HCT116 (cell line): ENCODE measurements around the gene TEX29. TPM values are rescaled to one million over a fixed set of nuclear protein-coding genes. Genes with fewer than 3 reads are reported as not detected.

Experiments used
- ATAC-seq: fragments of 200-7000 bp; cut with Tn5 transposase; 2 replicates; pipeline ENCODE4 v1.9.1; 2020; ENCODE audit warnings: mild to moderate bottlenecking, moderate library complexity
- BruUV-seq: library from RNA; stranded (reverse); fragments of 400-500 nt; replicated peaks from 2 replicates; lab custom pipeline; 2021; lab: Mats Ljungman, UMichigan
- CTCF ChIA-PET: fragments of 300-600 bp; sonication (Branson Sonifier 250); formaldehyde crosslinking; loops from one replicate; lab custom pipeline; 2021; ENCODE audit warnings: antibody characterized with exemption; lab: Charles Lee
- POLR2A ChIA-PET: fragments of 300-600, 350-600 bp; sonication (Branson Sonifier 250); formaldehyde crosslinking; loops from one replicate; lab custom pipeline; 2021; ENCODE audit warnings: antibody characterized with exemption; lab: Charles Lee
- RAD21 ChIA-PET, 2 experiments: fragments of 300-600 bp; sonication (Branson Sonifier 250); formaldehyde crosslinking; loops; one replicate each; lab custom pipeline; 2023; ENCODE audit warnings: low total read pairs in 2 of 2; ENCODE audit not compliant: uncharacterized antibody in 2 of 2, unreplicated experiment in 2 of 2, low non-redundant PET in 1 of 2; lab: Charles Lee
- DNase-seq: peaks from one replicate; pipeline ENCODE4 v3.0.0-alpha.2; 2010; ENCODE audit warnings: low read depth, low spot score
- H2AFZ ChIP-seq: fragments of 200-600 bp; shearing (Covaris generic), sonication (generic); 2 replicates; pipeline ENCODE4 v1.6.1; 2017; ENCODE audit warnings: low read depth, mixed run types, mixed read lengths, antibody characterized with exemption, low read length; ENCODE audit not compliant: poor library complexity, severe bottlenecking
- H3K27ac ChIP-seq: 2 replicates; pipeline ENCODE4 v1.5.1; 2012; ENCODE audit warnings: low read depth, low read length
- H3K27me3 ChIP-seq: fragments of 200-600 bp; sonication (generic); 2 replicates; pipeline ENCODE4 v1.6.1; 2016; ENCODE audit warnings: mixed run types, low read length, mixed read lengths; ENCODE audit not compliant: insufficient read depth
- H3K36me3 ChIP-seq, 2 experiments: fragments of 200-500 bp in 1 of 2; fragments of 200-600 bp in 1 of 2; sonication (Bioruptor generic) in 1 of 2; sonication (generic) in 1 of 2; 2 replicates each; pipeline versions ENCODE4 v1.5.1 to v1.6.1; 2014 to 2016; ENCODE audit warnings: low read length in 2 of 2, inconsistent platforms in 1 of 2, mixed read lengths in 1 of 2, mixed run types in 1 of 2; ENCODE audit not compliant: insufficient read depth in 2 of 2, control insufficient read depth in 1 of 2
- H3K4me1 ChIP-seq, 2 experiments: fragments of 200-600 bp in 1 of 2; sonication (generic) in 1 of 2; 2 replicates each; pipeline versions ENCODE4 v1.5.1 to v1.6.1; 2012 to 2017; ENCODE audit warnings: low read length in 2 of 2, inconsistent platforms in 1 of 2, mild to moderate bottlenecking in 1 of 2, mixed read lengths in 1 of 2, mixed run types in 1 of 2, moderate library complexity in 1 of 2; ENCODE audit not compliant: insufficient read depth in 2 of 2, control insufficient read depth in 1 of 2
- H3K4me2 ChIP-seq: fragments of 200-600 bp; sonication (generic); 2 replicates; pipeline ENCODE4 v1.6.1; 2017; ENCODE audit warnings: mixed run types, low read length, mixed read lengths
- H3K4me3 ChIP-seq, 2 experiments: fragments of 200-600 bp in 1 of 2; sonication (generic) in 1 of 2; replicated peaks in 1 of 2; 2 replicates each; pipeline ENCODE4 v1.5.1; 2011 to 2016; ENCODE audit warnings: low read length in 2 of 2, control low read depth in 1 of 2, low read depth in 1 of 2, mild to moderate bottlenecking in 1 of 2, mixed read lengths in 1 of 2, mixed run types in 1 of 2
- H3K79me2 ChIP-seq: fragments of 200-600 bp; sonication (generic); 2 replicates; pipeline ENCODE4 v1.6.1; 2017; ENCODE audit warnings: mild to moderate bottlenecking, mixed run types, low read length, moderate library complexity, mixed read lengths; ENCODE audit not compliant: insufficient read depth
- H3K9ac ChIP-seq: fragments of 200-600 bp; sonication (generic); 2 replicates; pipeline ENCODE4 v1.6.1; 2016; ENCODE audit warnings: low read length, mixed read lengths
- H3K9me2 ChIP-seq: fragments of 200-600 bp; sonication (generic), shearing (Covaris generic); 2 replicates; pipeline ENCODE4 v1.6.1; 2017; ENCODE audit warnings: mixed run types, mild to moderate bottlenecking, moderate library complexity; ENCODE audit not compliant: insufficient read depth
- H3K9me3 ChIP-seq, 2 experiments: fragments of 200-500 bp in 1 of 2; fragments of 200-600 bp in 1 of 2; sonication (Bioruptor generic) in 1 of 2; sonication (generic) in 1 of 2; 2 replicates each; pipeline ENCODE4 v1.6.1; 2014 to 2017; ENCODE audit warnings: low read length in 2 of 2, mixed read lengths in 2 of 2, inconsistent platforms in 1 of 2, low read depth in 1 of 2, mild to moderate bottlenecking in 1 of 2, mixed run types in 1 of 2, moderate library complexity in 1 of 2; ENCODE audit not compliant: control insufficient read depth in 1 of 2, insufficient read depth in 1 of 2
- H4K20me1 ChIP-seq: fragments of 200-600 bp; sonication (generic), shearing (Covaris generic); 2 replicates; pipeline ENCODE4 v1.6.1; 2017; ENCODE audit warnings: mixed run types, mild to moderate bottlenecking, moderate library complexity; ENCODE audit not compliant: insufficient read depth
- JUND ChIP-seq: IDR thresholded peaks from 2 replicates; pipeline ENCODE4 v1.6.1; 2012
- TCF7L2 ChIP-seq: IDR thresholded peaks from 2 replicates; pipeline ENCODE4 v1.7.0; 2011; ENCODE audit warnings: borderline replicate concordance, inconsistent platforms; ENCODE audit not compliant: insufficient read depth, insufficient read length; ENCODE audit errors: extremely low read depth
- ZNF274 ChIP-seq: fragments of 200-500 bp; sonication (Bioruptor generic); IDR thresholded peaks from 2 replicates; pipeline ENCODE4 v1.6.1; 2014; ENCODE audit warnings: mild to moderate bottlenecking, low read depth, low read length, inconsistent platforms
- intact Hi-C: fragments of 100-400 bp; cut with micrococcal nuclease; formaldehyde crosslinking; loops from 2 replicates; pipeline ENCODE4 v1.10.0; 2022
- total RNA-seq: library from RNA; stranded (reverse); gene quantifications from one replicate; pipeline ENCODE4 v1.2.1, GENCODE V29; 2021; ENCODE audit not compliant: unreplicated experiment
- TF ChIP-seq, protein P1 (sequence below), 3 experiments: fragments of 200-600 bp in 1 of 3; sonication (generic) in 1 of 3; IDR thresholded peaks in 2 of 3; conservative IDR thresholded peaks in 1 of 3; 2 replicates each; pipeline ENCODE4 v1.5.1; 2012 to 2017; ENCODE audit warnings: low read depth in 2 of 3, low read length in 2 of 3, antibody characterized with exemption in 1 of 3, borderline replicate concordance in 1 of 3, control low read depth in 1 of 3, mild to moderate bottlenecking in 1 of 3, mixed read lengths in 1 of 3, mixed run types in 1 of 3, moderate library complexity in 1 of 3; ENCODE audit not compliant: insufficient read depth in 1 of 3

The TEX29 gene
- total RNA-seq, 1 experiment from 2014 or later = not detected

- DNase-seq = no peak
- Histone ChIP-seq H3K4me2 (no peak overlapping the region), H3K9ac (no peak overlapping the region), H4K20me1 (no peaks in the 10 kb centered on the region), H3K4me1 (no peaks in the 10 kb centered on the region), H3K27ac (no peak overlapping the region), H3K9me3 (no peaks in the 10 kb centered on the region), H2AFZ (no peak overlapping the region), H3K79me2 (no peaks in the 10 kb centered on the region), H3K9me2 (no peaks in the 10 kb centered on the region), H3K4me3 (no peak overlapping the region), H3K36me3 (no peaks in the 10 kb centered on the region), H3K27me3 (0 out of 2 replicates have a peak, but pooled peaks cover 3% of the 10 kb centered on the region)
- ChIA-PET CTCF (no interaction called here), POLR2A (no interaction called here), RAD21 (no interaction called here)
- intact Hi-C loops = no loop called here
- ATAC-seq = no peak
- TF ChIP-seq JUND = no peak
- TF ChIP-seq TCF7L2 = no peak
- TF ChIP-seq ZNF274 = no peak
- TF ChIP-seq, protein P1, sequence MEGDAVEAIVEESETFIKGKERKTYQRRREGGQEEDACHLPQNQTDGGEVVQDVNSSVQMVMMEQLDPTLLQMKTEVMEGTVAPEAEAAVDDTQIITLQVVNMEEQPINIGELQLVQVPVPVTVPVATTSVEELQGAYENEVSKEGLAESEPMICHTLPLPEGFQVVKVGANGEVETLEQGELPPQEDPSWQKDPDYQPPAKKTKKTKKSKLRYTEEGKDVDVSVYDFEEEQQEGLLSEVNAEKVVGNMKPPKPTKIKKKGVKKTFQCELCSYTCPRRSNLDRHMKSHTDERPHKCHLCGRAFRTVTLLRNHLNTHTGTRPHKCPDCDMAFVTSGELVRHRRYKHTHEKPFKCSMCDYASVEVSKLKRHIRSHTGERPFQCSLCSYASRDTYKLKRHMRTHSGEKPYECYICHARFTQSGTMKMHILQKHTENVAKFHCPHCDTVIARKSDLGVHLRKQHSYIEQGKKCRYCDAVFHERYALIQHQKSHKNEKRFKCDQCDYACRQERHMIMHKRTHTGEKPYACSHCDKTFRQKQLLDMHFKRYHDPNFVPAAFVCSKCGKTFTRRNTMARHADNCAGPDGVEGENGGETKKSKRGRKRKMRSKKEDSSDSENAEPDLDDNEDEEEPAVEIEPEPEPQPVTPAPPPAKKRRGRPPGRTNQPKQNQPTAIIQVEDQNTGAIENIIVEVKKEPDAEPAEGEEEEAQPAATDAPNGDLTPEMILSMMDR (IDR thresholded peaks at IDR 0.05 in 2 of 3, conservative IDR thresholded peaks at IDR 0.05 in 1 of 3; ENCODE audit: borderline replicate concordance in 1 of 3, insufficient read depth in 1 of 3, low read depth in 2 of 3, low read length in 2 of 3) = no peak
- no TSS peak for BruUV-seq
Observed at GRCh38 chr13:111327730-111328573, 7.5 kb downstream of the TEX29 start.
